ENCODE data around the gene ABL1.
"Not testable (repeated sequence)": the region's sequence is repeated elsewhere in the genome, so short reads cannot be mapped to it uniquely, and the experiment has no call there.

The ABL1 gene

DNA sequence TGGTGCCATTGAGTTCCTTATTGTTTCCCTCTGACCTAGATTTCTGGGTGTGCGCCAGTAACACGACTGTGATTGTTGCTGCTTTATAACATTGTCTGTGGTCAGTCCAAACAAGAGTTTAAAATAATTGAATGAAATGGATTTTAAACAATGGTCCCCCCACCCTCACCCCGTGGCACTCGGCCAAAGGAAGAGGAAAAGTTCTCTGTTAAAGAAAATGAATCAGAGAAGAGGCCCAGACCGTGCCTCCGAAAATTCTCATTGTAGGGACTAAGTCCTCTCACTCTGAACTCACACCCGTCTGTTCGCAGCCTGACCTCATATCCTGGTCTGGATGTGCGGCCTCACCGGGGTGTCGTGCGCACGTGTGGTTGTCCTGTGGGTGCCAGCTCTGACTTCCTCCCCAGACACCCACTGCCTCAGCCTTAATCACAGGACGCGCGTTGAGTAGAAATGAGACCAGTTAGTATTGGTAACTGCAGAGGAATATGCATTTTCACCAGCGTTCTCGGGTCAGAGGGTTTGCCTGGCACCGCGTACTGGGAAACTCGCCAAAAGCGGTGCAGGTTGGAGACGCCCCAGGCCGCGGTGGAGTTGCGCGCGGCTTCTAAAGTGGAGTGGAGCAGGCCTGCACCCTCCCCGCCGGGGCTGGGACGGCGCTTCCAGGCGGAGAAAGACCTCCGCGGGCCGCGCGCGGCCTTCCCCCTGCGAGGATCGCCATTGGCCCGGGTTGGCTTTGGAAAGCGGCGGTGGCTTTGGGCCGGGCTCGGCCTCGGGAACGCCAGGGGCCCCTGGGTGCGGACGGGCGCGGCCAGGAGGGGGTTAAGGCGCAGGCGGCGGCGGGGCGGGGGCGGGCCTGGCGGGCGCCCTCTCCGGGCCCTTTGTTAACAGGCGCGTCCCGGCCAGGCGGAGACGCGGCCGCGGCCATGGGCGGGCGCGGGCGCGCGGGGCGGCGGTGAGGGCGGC is at the start of gene ABL1:
Gene ABL1, plus strand, starts transcription at position 884 of the 966 bp plus-strand sequence. CDS start 193 bp downstream, outside the sequence.
- TF ChIP-seq, protein P1, sequence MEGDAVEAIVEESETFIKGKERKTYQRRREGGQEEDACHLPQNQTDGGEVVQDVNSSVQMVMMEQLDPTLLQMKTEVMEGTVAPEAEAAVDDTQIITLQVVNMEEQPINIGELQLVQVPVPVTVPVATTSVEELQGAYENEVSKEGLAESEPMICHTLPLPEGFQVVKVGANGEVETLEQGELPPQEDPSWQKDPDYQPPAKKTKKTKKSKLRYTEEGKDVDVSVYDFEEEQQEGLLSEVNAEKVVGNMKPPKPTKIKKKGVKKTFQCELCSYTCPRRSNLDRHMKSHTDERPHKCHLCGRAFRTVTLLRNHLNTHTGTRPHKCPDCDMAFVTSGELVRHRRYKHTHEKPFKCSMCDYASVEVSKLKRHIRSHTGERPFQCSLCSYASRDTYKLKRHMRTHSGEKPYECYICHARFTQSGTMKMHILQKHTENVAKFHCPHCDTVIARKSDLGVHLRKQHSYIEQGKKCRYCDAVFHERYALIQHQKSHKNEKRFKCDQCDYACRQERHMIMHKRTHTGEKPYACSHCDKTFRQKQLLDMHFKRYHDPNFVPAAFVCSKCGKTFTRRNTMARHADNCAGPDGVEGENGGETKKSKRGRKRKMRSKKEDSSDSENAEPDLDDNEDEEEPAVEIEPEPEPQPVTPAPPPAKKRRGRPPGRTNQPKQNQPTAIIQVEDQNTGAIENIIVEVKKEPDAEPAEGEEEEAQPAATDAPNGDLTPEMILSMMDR (IDR thresholded peaks at IDR 0.05; ENCODE audit: low read depth, low read length, missing control alignments) = no peak
- peak within 1 kb of the TSS; percentile 82 for H3K4me3 ChIP-seq (replicated peaks; ENCODE audit: low read depth, low read length)
- no peak for DNase-seq (ENCODE audit: extremely low read depth, low read depth)

DNA sequence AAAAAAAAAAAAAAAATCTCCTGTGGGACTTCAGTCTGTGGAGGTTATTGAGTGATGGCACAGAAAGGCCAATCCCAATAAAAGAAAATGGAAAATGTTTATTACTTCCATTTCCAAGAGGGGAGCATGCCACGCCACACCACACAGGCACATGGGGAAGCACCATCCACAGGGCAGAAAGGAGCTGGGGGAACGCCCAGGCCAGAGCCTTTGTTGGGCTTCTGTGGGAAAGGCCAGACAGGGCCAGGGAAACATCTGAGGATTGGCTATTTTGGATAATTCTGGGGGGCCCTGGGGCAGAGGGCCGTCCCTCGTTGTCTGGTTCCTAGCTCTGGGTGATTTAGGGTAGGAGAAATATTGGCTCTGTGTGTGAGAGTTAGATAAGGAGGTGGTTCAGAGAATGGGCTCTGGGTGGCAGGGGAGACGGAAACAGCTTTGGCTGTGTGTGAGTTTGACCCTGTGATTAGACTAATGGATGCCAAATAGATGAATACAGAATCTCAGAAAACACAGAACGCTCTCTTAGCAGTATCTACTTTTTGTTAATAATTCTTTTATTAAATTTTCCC is 49.0 kb upstream of the ABL1 start:
- H3K4me3 ChIP-seq (replicated peaks; ENCODE audit: low read depth, low read length) = no peak overlapping the region
- no peak for DNase-seq (ENCODE audit: extremely low read depth, low read depth)

DNA sequence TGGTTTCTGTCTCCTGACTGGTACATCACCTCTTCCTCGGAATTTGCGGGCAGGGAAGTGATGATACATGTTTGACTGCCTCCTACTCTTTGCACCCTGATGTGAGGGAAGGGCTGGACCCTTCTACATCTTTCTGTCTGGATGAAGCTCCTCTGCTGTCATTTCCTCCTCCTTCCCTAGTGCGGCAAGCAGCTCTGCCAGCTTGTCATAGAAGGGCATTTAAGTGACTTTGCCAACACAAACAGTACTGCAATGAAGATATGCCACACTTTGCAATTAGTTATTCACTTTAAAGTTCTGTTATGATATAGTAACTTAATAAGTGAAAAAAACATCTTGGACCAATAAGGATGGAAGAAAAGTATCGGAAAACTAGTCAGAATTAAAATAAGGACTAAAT is 48.5 kb upstream of the ABL1 start:
- no peak overlapping the region for H3K4me3 ChIP-seq (replicated peaks; ENCODE audit: low read depth, low read length)
- DNase-seq (ENCODE audit: extremely low read depth, low read depth) = no peak
- TF ChIP-seq, protein P1 (IDR thresholded peaks at IDR 0.05; ENCODE audit: low read depth, low read length, missing control alignments) = no peak

More for the DNA sequence above, 49.0 kb upstream of the ABL1 start:
- TF ChIP-seq, protein P1 (IDR thresholded peaks at IDR 0.05; ENCODE audit: low read depth, low read length, missing control alignments) = no peak

DNA sequence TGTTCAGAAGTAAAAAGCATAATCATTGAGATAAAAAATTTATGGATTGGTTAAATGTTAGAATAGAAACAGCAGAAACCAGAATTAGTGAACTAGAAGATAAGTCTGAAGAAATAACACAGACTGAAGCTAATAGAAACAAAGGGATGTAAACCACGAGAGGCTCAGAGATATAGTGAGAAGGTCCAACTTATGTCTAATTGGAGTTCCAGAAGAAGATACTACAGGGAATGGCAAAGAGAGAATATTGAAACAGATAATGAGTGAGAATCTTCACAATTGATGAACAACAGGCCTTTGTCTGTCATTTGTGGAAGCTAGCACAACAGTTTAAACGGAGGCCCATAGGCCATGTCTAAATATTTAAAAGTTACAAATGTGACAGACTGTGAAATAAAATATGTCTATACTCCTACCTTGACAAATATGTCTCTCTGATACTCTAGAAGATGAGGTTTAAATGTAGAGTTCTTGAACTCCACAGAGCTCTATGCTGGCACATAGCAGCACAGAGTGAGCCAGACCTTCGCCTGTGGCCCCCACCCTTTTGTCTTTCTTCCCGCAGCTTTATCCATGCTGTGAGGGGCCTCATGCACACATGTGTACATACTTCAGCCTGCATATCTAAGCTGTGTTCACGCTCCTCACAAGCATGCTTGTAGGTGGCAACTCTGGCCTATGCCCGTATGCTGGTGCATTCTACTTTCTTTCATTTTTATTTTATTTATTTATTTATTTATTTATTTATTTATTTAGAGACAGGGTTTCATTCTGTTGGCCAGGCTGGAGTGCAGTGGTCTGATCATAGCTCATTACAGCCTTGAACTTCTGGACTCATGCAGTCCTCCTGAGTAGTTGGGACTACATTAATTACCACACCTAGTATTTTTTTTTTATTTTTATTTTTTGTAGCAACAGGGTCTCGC is 45.0 kb upstream of the ABL1 start:
- no peak overlapping the region for H3K4me3 ChIP-seq (replicated peaks; ENCODE audit: low read depth, low read length)
- TF ChIP-seq, protein P1 (IDR thresholded peaks at IDR 0.05; ENCODE audit: low read depth, low read length, missing control alignments) = no peak

DNA sequence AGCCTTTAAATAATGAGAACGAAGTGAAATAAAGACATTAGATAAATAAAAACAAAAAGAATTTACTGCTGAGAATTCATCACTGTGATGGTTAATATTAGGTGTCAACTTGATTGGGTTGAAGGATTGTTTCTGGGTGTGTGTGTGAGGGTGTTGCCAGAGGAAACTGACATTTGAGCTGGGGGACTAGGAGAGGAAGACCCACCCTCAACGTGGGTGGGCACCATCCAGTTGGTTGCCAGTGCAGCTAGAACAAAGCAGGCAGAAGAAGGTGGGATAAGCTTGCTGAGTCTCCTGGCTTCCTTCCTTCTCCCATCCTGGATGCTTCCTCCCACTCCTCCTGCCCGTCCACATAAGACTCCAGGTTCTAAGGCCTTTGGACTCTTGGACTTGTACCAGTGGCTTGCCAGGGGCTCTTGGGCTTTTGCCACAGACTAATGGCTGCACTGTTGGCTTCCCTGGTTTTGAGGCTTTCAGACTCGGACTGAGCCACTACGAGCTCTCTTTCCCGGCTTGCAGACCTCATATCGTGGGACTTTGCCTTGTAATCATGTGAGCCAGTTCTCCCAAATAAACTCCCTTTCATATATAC is 43.7 kb upstream of the ABL1 start:
- DNase-seq (ENCODE audit: extremely low read depth, low read depth) = no peak
- TF ChIP-seq, protein P1 (IDR thresholded peaks at IDR 0.05; ENCODE audit: low read depth, low read length, missing control alignments) = no peak
- H3K4me3 ChIP-seq (replicated peaks; ENCODE audit: low read depth, low read length) = no peak overlapping the region

More for the DNA sequence above, 45.0 kb upstream of the ABL1 start:
- no peak for DNase-seq (ENCODE audit: extremely low read depth, low read depth)

DNA sequence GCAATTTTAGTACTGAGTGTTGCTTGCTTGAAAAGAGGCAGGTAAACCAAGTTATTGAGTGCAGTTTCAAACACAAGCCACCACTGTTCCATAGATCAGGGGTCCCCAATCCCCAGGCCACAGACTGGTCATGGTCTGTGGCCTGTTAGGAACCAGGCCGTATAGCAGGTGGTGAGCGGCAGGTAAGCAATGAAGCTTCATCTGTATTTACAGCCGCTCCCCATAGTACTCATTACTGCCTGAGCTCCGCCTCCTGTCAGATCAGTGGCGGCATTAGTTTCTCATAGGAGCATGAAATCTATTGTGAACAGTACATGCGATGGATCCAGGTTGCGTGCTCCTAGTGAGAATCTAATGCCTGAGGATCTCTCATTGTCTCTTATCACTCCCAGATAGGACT is 41.5 kb upstream of the ABL1 start:
- no peak overlapping the region for H3K4me3 ChIP-seq (replicated peaks; ENCODE audit: low read depth, low read length)
- no peak for DNase-seq (ENCODE audit: extremely low read depth, low read depth)
- TF ChIP-seq, protein P1 (IDR thresholded peaks at IDR 0.05; ENCODE audit: low read depth, low read length, missing control alignments) = no peak

DNA sequence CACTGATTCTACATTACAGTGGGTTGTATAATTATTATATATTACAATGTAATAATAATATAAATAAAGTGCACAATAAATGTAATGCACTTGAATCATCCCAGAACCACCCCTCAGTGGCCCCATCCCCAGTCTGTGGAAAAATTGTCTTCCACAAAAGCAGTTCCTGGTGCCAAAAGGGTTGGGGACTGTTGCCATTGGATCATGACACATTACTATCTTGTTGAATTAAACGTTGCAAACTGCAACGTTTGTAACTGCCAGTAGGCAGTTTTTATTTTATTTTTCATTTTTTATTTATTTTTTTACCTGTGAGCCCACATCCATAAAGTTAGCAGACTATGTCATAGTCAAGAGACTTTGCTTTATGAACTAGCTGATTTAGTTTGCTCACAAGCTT is 41.0 kb upstream of the ABL1 start:
- not testable (repeated sequence) for H3K4me3 ChIP-seq (replicated peaks; ENCODE audit: low read depth, low read length); DNase-seq (ENCODE audit: extremely low read depth, low read depth)

DNA sequence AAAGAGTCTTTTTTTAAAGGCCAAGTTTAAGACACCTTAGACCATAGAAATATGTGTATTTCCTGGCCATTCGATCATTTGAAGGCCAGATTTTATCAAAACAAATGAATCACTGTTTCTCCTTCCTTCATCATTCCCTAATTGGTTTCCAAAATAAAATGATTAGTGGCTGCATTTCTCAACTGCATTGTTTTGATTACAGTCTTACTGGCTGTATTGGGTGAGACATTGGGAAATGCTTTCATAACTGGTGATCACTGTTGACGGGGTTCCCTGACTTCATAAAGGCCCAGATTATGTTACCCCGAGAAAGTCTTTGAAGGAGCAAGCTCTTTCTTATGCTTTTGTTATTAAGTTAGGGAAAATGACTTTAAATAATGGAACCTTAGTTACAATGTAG is 40.6 kb upstream of the ABL1 start:
- DNase-seq (ENCODE audit: extremely low read depth, low read depth); H3K4me3 ChIP-seq (replicated peaks; ENCODE audit: low read depth, low read length): not testable (repeated sequence)
